K562 (cell line): ENCODE data around the gene PCDHA5.

ENCODE experiments used
- EZH2 ChIP-seq: IDR thresholded peaks from 2 replicates; pipeline ENCODE4 v1.6.1; 2012; ENCODE audit warnings: low read depth, mild to moderate bottlenecking, inconsistent platforms, low read length, borderline replicate concordance
- FOXJ3 ChIP-seq: sonication (generic); formaldehyde crosslinking; IDR thresholded peaks from 2 replicates; pipeline ENCODE4 v1.4.0; 2020; ENCODE audit warnings: mild to moderate bottlenecking, missing genetic modification reagents
- HDGF ChIP-seq: fragments of 450-650 bp; IDR thresholded peaks from 2 replicates; pipeline ENCODE4 v1.6.1; 2016
- KDM1A ChIP-seq, 2 experiments: fragments of 450-650 bp; IDR thresholded peaks; 2 replicates each; pipeline ENCODE4 v1.6.1; 2016; ENCODE audit warnings: mild to moderate bottlenecking in 2 of 2
- KDM4B ChIP-seq, 2 experiments: fragments of 450-650 bp in 1 of 2; sonication (generic) in 1 of 2; IDR thresholded peaks; 2 replicates each; pipeline ENCODE4 v1.6.1; 2016 to 2017; ENCODE audit warnings: borderline replicate concordance in 2 of 2, antibody characterized with exemption in 1 of 2, low read depth in 1 of 2, mild to moderate bottlenecking in 1 of 2
- NEUROD1 ChIP-seq: fragments of 150-350 bp; IDR thresholded peaks from 2 replicates; pipeline ENCODE4 v1.6.1; 2014; ENCODE audit warnings: borderline replicate concordance, low read length, low read depth; ENCODE audit not compliant: partially characterized antibody
- POU5F1 ChIP-seq: fragments of 150-350 bp; IDR thresholded peaks from 2 replicates; pipeline ENCODE4 v1.6.1; 2014; ENCODE audit warnings: borderline replicate concordance, low read length, low read depth, mild to moderate bottlenecking; ENCODE audit not compliant: partially characterized antibody
- SP1 ChIP-seq: sonication (generic); formaldehyde crosslinking; IDR thresholded peaks from 2 replicates; pipeline ENCODE4 v1.8.1; 2022; ENCODE audit warnings: mild to moderate bottlenecking, missing genetic modification reagents
- SRSF1 ChIP-seq: fragments of 200-400 bp; formaldehyde crosslinking; IDR thresholded peaks from 2 replicates; pipeline ENCODE4 v1.6.1; 2017; ENCODE audit warnings: mild to moderate bottlenecking, low read depth, low read length, moderate library complexity
- ZNF143 ChIP-seq: sonication (generic); formaldehyde crosslinking; IDR thresholded peaks from 2 replicates; pipeline ENCODE4 v1.9.0; 2022; ENCODE audit warnings: mild to moderate bottlenecking, missing genetic modification reagents
- TF ChIP-seq, protein P1 (sequence below), 3 experiments: IDR thresholded peaks in 2 of 3; conservative IDR thresholded peaks in 1 of 3; 2 replicates each; pipeline ENCODE4 v1.5.1; 2011 to 2012; ENCODE audit warnings: low read length in 3 of 3, mild to moderate bottlenecking in 3 of 3, control low read depth in 2 of 3, improper control_type of control experiment in 1 of 3, inconsistent platforms in 1 of 3, low read depth in 1 of 3, mixed read lengths in 1 of 3, moderate library complexity in 1 of 3; ENCODE audit not compliant: insufficient read depth in 2 of 3
- TF ChIP-seq, protein P2 (sequence below): sonication (generic); formaldehyde crosslinking; IDR thresholded peaks from 2 replicates; pipeline ENCODE4 v1.8.0; 2023; ENCODE audit warnings: mild to moderate bottlenecking, missing genetic modification reagents
- TF ChIP-seq, protein P3 (sequence below): sonication (generic); formaldehyde crosslinking; IDR thresholded peaks from 2 replicates; pipeline ENCODE4 v1.8.1; 2023; ENCODE audit warnings: mild to moderate bottlenecking, missing genetic modification reagents

DNA sequence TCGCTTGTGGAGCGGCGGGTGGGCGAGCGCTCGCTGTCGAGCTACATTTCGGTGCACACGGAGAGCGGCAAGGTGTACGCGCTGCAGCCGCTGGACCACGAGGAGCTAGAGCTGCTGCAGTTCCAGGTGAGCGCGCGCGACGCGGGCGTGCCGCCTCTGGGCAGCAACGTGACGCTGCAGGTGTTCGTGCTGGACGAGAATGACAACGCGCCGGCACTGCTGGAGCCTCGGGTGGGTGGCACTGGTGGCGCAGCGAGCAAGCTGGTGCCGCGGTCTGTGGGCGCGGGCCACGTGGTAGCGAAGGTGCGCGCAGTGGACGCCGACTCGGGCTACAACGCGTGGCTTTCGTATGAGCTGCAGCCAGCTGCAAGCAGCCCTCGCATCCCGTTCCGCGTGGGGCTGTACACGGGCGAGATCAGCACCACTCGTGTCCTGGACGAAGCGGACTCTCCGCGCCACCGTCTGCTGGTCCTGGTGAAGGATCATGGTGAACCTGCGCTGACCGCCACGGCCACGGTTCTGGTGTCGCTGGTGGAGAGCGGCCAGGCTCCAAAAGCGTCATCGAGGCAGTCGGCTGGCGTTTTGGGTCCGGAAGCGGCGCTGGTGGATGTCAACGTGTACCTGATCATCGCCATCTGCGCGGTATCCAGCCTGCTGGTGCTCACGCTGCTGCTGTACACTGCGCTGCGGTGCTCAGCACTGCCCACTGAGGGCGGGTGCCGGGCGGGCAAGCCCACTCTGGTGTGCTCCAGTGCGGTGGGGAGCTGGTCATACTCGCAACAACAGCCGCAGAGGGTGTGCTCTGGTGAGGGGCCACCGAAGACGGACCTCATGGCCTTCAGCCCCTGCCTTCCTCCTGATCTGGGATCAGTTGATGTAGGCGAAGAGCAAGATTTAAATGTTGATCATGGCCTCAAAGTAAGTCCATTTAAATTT lies 21.7 kb downstream of the PCDHA5 start:
- TF ChIP-seq, protein P1, sequence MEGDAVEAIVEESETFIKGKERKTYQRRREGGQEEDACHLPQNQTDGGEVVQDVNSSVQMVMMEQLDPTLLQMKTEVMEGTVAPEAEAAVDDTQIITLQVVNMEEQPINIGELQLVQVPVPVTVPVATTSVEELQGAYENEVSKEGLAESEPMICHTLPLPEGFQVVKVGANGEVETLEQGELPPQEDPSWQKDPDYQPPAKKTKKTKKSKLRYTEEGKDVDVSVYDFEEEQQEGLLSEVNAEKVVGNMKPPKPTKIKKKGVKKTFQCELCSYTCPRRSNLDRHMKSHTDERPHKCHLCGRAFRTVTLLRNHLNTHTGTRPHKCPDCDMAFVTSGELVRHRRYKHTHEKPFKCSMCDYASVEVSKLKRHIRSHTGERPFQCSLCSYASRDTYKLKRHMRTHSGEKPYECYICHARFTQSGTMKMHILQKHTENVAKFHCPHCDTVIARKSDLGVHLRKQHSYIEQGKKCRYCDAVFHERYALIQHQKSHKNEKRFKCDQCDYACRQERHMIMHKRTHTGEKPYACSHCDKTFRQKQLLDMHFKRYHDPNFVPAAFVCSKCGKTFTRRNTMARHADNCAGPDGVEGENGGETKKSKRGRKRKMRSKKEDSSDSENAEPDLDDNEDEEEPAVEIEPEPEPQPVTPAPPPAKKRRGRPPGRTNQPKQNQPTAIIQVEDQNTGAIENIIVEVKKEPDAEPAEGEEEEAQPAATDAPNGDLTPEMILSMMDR (IDR thresholded peaks at IDR 0.05 in 2 of 3, conservative IDR thresholded peaks at IDR 0.05 in 1 of 3; ENCODE audit: insufficient read depth in 2 of 3, low read depth in 1 of 3, low read length in 3 of 3): no peak
- TF ChIP-seq FOXJ3 (CRISPR knock-in tag) (no peak), NEUROD1 (no peak), SP1 (CRISPR knock-in tag) (no peak), ZNF143 (CRISPR knock-in tag) (no peak), KDM4B (IDR thresholded peaks at IDR 0.05; ENCODE audit: borderline replicate concordance in 2 of 2, low read depth in 1 of 2) (no peak), SRSF1 (no peak), KDM1A (IDR thresholded peaks at IDR 0.05) (no peak), EZH2 (no peak), HDGF (no peak), POU5F1 (no peak)
- TF ChIP-seq, protein P2, sequence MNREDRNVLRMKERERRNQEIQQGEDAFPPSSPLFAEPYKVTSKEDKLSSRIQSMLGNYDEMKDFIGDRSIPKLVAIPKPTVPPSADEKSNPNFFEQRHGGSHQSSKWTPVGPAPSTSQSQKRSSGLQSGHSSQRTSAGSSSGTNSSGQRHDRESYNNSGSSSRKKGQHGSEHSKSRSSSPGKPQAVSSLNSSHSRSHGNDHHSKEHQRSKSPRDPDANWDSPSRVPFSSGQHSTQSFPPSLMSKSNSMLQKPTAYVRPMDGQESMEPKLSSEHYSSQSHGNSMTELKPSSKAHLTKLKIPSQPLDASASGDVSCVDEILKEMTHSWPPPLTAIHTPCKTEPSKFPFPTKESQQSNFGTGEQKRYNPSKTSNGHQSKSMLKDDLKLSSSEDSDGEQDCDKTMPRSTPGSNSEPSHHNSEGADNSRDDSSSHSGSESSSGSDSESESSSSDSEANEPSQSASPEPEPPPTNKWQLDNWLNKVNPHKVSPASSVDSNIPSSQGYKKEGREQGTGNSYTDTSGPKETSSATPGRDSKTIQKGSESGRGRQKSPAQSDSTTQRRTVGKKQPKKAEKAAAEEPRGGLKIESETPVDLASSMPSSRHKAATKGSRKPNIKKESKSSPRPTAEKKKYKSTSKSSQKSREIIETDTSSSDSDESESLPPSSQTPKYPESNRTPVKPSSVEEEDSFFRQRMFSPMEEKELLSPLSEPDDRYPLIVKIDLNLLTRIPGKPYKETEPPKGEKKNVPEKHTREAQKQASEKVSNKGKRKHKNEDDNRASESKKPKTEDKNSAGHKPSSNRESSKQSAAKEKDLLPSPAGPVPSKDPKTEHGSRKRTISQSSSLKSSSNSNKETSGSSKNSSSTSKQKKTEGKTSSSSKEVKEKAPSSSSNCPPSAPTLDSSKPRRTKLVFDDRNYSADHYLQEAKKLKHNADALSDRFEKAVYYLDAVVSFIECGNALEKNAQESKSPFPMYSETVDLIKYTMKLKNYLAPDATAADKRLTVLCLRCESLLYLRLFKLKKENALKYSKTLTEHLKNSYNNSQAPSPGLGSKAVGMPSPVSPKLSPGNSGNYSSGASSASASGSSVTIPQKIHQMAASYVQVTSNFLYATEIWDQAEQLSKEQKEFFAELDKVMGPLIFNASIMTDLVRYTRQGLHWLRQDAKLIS (CRISPR knock-in tag): no peak
- TF ChIP-seq, protein P3, sequence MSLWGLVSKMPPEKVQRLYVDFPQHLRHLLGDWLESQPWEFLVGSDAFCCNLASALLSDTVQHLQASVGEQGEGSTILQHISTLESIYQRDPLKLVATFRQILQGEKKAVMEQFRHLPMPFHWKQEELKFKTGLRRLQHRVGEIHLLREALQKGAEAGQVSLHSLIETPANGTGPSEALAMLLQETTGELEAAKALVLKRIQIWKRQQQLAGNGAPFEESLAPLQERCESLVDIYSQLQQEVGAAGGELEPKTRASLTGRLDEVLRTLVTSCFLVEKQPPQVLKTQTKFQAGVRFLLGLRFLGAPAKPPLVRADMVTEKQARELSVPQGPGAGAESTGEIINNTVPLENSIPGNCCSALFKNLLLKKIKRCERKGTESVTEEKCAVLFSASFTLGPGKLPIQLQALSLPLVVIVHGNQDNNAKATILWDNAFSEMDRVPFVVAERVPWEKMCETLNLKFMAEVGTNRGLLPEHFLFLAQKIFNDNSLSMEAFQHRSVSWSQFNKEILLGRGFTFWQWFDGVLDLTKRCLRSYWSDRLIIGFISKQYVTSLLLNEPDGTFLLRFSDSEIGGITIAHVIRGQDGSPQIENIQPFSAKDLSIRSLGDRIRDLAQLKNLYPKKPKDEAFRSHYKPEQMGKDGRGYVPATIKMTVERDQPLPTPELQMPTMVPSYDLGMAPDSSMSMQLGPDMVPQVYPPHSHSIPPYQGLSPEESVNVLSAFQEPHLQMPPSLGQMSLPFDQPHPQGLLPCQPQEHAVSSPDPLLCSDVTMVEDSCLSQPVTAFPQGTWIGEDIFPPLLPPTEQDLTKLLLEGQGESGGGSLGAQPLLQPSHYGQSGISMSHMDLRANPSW (CRISPR knock-in tag): no peak
